HG03280 (cell line): ENCODE data around the gene CARS2.
"Not testable (repeated sequence)": the region's sequence is repeated elsewhere in the genome, so short reads cannot be mapped to it uniquely, and the experiment has no call there.

Experiments
- ATAC-seq: cut with Tn5 transposase; IDR thresholded peaks from one replicate; pipeline ENCODE4 v1.9.1; 2021; ENCODE audit warnings: mild to moderate bottlenecking, moderate library complexity; ENCODE audit not compliant: unreplicated experiment

CARS2 gene

GRCh38 chr13:110638814-110639806, 66.8 kb downstream of the CARS2 start:
- no peak for ATAC-seq

- no peak for ATAC-seq
Measured at GRCh38 chr13:110638257-110638656, 67.7 kb downstream of the CARS2 start.

GRCh38 chr13:110637747-110638146, 68.2 kb downstream of the CARS2 start:
- no peak for ATAC-seq

- ATAC-seq: no peak
Measured at GRCh38 chr13:110637275-110637674, 68.6 kb downstream of the CARS2 start.

- ATAC-seq: no peak
Measured at GRCh38 chr13:110636701-110637201, 69.2 kb downstream of the CARS2 start.

- no peak for ATAC-seq
Measured at GRCh38 chr13:110636053-110636475, 69.9 kb downstream of the CARS2 start.

GRCh38 chr13:110635405-110636002, 70.4 kb downstream of the CARS2 start:
- no peak for ATAC-seq

- ATAC-seq: no peak
Measured at GRCh38 chr13:110634558-110634957, 71.4 kb downstream of the CARS2 start.

- no peak for ATAC-seq
Measured at GRCh38 chr13:110633776-110634175, 72.1 kb downstream of the CARS2 start.

- not testable (repeated sequence) for ATAC-seq
Measured at GRCh38 chr13:110632255-110632654, 73.7 kb downstream of the CARS2 start.

GRCh38 chr13:110630566-110631119, 75.3 kb downstream of the CARS2 start:
- ATAC-seq: no peak

GRCh38 chr13:110629735-110630134, 76.2 kb downstream of the CARS2 start:
- ATAC-seq: no peak

- no peak for ATAC-seq
Measured at GRCh38 chr13:110628952-110629701, 76.8 kb downstream of the CARS2 start.

- ATAC-seq: no peak
Measured at GRCh38 chr13:110628477-110628793, 77.5 kb downstream of the CARS2 start.

- no peak for ATAC-seq
Measured at GRCh38 chr13:110627761-110628476, 78.0 kb downstream of the CARS2 start.

- no peak for ATAC-seq
Measured at GRCh38 chr13:110627351-110627750, 78.6 kb downstream of the CARS2 start.

GRCh38 chr13:110626521-110626920, 79.4 kb downstream of the CARS2 start:
- no peak for ATAC-seq

- ATAC-seq: no peak
Measured at GRCh38 chr13:110625771-110626321, 80.1 kb downstream of the CARS2 start.

- no peak for ATAC-seq
Measured at GRCh38 chr13:110624766-110625756, 80.9 kb downstream of the CARS2 start.
